RWPE2 (cell line): ENCODE data around the gene DDIT4.

Experiments
- ATAC-seq: fragments of 200-7000 bp; cut with Tn5 transposase; 3 replicates; pipeline ENCODE4 v1.9.1; 2021; ENCODE audit warnings: low read depth
- DNase-seq: peaks from one replicate; pipeline ENCODE4 v3.0.0-alpha.2; 2020; ENCODE audit warnings: low spot score
- H3K27ac ChIP-seq: fragments of 450-650 bp; 2 replicates; pipeline ENCODE4 v1.5.1; 2017; ENCODE audit warnings: mild to moderate bottlenecking; ENCODE audit not compliant: poor library complexity, severe bottlenecking
- H3K27me3 ChIP-seq: fragments of 250-450 bp; sonication (Bioruptor Pico); 2 replicates; pipeline ENCODE4 v1.5.1; 2021; ENCODE audit warnings: mild to moderate bottlenecking, moderate library complexity; ENCODE audit not compliant: insufficient read depth, poor library complexity, severe bottlenecking
- H3K36me3 ChIP-seq: fragments of 250-450 bp; sonication (Bioruptor Pico); 2 replicates; pipeline ENCODE4 v1.5.1; 2020; ENCODE audit warnings: low read depth, mild to moderate bottlenecking, moderate library complexity
- H3K4me1 ChIP-seq: fragments of 250-450 bp; sonication (Bioruptor Pico); 2 replicates; pipeline ENCODE4 v1.5.1; 2021; ENCODE audit warnings: mild to moderate bottlenecking, moderate library complexity; ENCODE audit not compliant: insufficient read depth, poor library complexity, severe bottlenecking
- H3K4me3 ChIP-seq: fragments of 250-450 bp; sonication (Bioruptor Pico); 2 replicates; pipeline ENCODE4 v1.5.1; 2021; ENCODE audit warnings: mild to moderate bottlenecking, moderate library complexity; ENCODE audit not compliant: severe bottlenecking
- H3K9me3 ChIP-seq: fragments of 250-450 bp; sonication (Bioruptor Pico); 2 replicates; pipeline ENCODE4 v1.5.1; 2021; ENCODE audit warnings: mild to moderate bottlenecking, moderate library complexity; ENCODE audit not compliant: severe bottlenecking
- CTCF ChIP-seq: fragments of 450-650 bp; IDR thresholded peaks from one replicate; pipeline ENCODE4 v1.5.1; 2017; ENCODE audit warnings: mild to moderate bottlenecking, moderate library complexity; ENCODE audit not compliant: poor library complexity, severe bottlenecking

Gene DDIT4

GRCh38 chr10:72229261-72230251 is 44.2 kb upstream of the DDIT4 start:
- no peak for DNase-seq
- H3K4me3 ChIP-seq = no peak overlapping the region
- H3K27ac ChIP-seq = no peak overlapping the region
- no peak for TF ChIP-seq CTCF
- H3K9me3 ChIP-seq = no peaks in the 10 kb centered on the region
- peaks cover 78% of the 10 kb centered on the region for H3K36me3 ChIP-seq
- ATAC-seq = no peak
- peaks cover 3% of the 10 kb centered on the region for H3K4me1 ChIP-seq
- no peaks in the 10 kb centered on the region for H3K27me3 ChIP-seq

GRCh38 chr10:72233621-72234020 is 40.1 kb upstream of the DDIT4 start:
- DNase-seq (no peak), ATAC-seq (no peak)
- H3K27me3 ChIP-seq = no peaks in the 10 kb centered on the region
- TF ChIP-seq CTCF = no peak
- H3K4me3 ChIP-seq = no peak overlapping the region
- no peak overlapping the region for H3K27ac ChIP-seq
- H3K9me3 ChIP-seq = no peaks in the 10 kb centered on the region
- no peaks in the 10 kb centered on the region for H3K4me1 ChIP-seq
- H3K36me3 ChIP-seq = peaks cover 59% of the 10 kb centered on the region

GRCh38 chr10:72234560-72235095 is 39.1 kb upstream of the DDIT4 start:
- no peak for TF ChIP-seq CTCF
- DNase-seq = no peak
- H3K36me3 ChIP-seq = peaks cover 56% of the 10 kb centered on the region
- no peak overlapping the region for H3K27ac ChIP-seq
- no peaks in the 10 kb centered on the region for H3K27me3 ChIP-seq
- H3K9me3 ChIP-seq = no peaks in the 10 kb centered on the region
- H3K4me3 ChIP-seq = no peak overlapping the region
- no peaks in the 10 kb centered on the region for H3K4me1 ChIP-seq
- ATAC-seq = no peak

GRCh38 chr10:72235544-72236279 is 38.0 kb upstream of the DDIT4 start:
- Histone ChIP-seq H3K4me1 (no peaks in the 10 kb centered on the region), H3K27me3 (no peaks in the 10 kb centered on the region), H3K36me3 (peaks cover 46% of the 10 kb centered on the region), H3K27ac (no peak overlapping the region), H3K4me3 (no peak overlapping the region), H3K9me3 (no peaks in the 10 kb centered on the region)
- ATAC-seq = no peak
- TF ChIP-seq CTCF = no peak
- DNase-seq = no peak
